Neuron (in vitro differentiated cells): Measurements from ENCODE around the gene C16orf82.

ENCODE experiments used
- H2AFZ ChIP-seq: one replicate; pipeline ENCODE4 v1.6.1; 2013; ENCODE audit warnings: low read depth, mild to moderate bottlenecking, inconsistent platforms, low read length, moderate library complexity
- H3K27me3 ChIP-seq: one replicate; pipeline ENCODE4 v1.6.1; 2013; ENCODE audit warnings: low read length; ENCODE audit not compliant: insufficient read depth
- H3K36me3 ChIP-seq: one replicate; pipeline ENCODE4 v1.6.1; 2013; ENCODE audit warnings: low read length; ENCODE audit not compliant: insufficient read depth
- H3K4me1 ChIP-seq: one replicate; pipeline ENCODE4 v1.6.1; 2013; ENCODE audit warnings: low read length; ENCODE audit not compliant: insufficient read depth
- H3K4me3 ChIP-seq: 2 replicates; pipeline ENCODE4 v1.5.1; 2013; ENCODE audit warnings: mild to moderate bottlenecking, low read length, moderate library complexity
- H3K9me3 ChIP-seq: one replicate; pipeline ENCODE4 v1.6.1; 2013; ENCODE audit warnings: low read length

C16orf82 gene

DNA sequence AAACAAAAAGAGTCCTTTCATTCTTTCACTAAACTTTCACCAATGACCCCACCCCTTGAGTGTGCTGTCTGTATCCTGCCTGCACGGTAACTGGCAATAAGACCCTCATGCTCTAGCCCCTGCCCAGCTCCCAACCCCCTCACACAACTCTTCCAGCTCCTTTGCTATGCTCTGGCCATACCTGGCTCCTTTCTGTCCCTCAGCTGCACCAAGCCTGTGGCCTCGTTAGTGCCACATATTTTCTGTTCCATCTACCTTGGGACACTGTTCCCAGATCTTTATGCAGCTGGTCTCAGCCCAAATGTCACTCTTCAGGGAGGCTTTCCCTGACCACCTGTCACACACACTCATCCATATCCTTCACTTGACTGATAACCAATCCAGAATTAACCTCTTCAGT is 47.3 kb downstream of the C16orf82 start:
- Histone ChIP-seq H3K36me3 (no peaks in the 10 kb centered on the region), H2AFZ (no peak overlapping the region), H3K4me1 (peaks cover 5% of the 10 kb centered on the region), H3K9me3 (no peaks in the 10 kb centered on the region), H3K27me3 (no peaks in the 10 kb centered on the region), H3K4me3 (no peak overlapping the region)

DNA sequence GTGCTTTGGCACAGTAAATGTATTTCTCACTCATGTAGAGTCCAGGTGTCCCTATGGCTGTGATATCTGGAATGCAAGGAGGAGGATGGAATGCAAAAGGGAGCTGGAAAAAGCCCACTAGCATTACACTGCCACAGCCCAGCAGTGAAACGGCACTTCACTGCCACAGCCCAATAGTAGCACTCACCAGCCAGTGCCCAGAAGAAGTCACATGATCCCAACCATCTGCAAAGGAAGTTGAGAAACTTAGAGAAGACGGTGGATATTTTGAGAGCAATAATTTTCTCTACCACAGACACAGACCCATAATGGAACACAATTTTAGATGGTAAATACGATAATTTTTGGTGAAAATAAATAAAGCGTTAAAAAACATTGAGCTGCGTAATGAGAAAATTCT is 51.8 kb downstream of the C16orf82 start:
- Histone ChIP-seq H3K4me1 (no peaks in the 10 kb centered on the region), H3K36me3 (no peaks in the 10 kb centered on the region), H2AFZ (no peak overlapping the region), H3K27me3 (no peaks in the 10 kb centered on the region), H3K4me3 (no peak overlapping the region), H3K9me3 (no peaks in the 10 kb centered on the region)
